ENCODE data around the gene PGM2L1.

PGM2L1 gene

GRCh38 chr11:74307434-74307833 lies 90.8 kb downstream of the PGM2L1 start:
- no peak for ATAC-seq
- Mint-ChIP-seq H3K9me3 (peaks cover 7% of the 10 kb centered on the region), H3K27me3 (peaks cover 79% of the 10 kb centered on the region), H3K4me1 (peaks cover 6% of the 10 kb centered on the region), H3K27ac (no peak overlapping the region), H3K36me3 (peaks cover 5% of the 10 kb centered on the region), H3K4me3 (no peak overlapping the region)

GRCh38 chr11:74306435-74307175 lies 91.6 kb downstream of the PGM2L1 start:
- H3K4me3 Mint-ChIP-seq: no peak overlapping the region
- peaks cover under 1% of the 10 kb centered on the region for H3K9me3 Mint-ChIP-seq
- peaks cover 74% of the 10 kb centered on the region for H3K27me3 Mint-ChIP-seq
- H3K36me3 Mint-ChIP-seq: peaks cover 1% of the 10 kb centered on the region
- ATAC-seq: no peak
- H3K4me1 Mint-ChIP-seq: peaks cover 3% of the 10 kb centered on the region
- no peak overlapping the region for H3K27ac Mint-ChIP-seq

- peaks cover 2% of the 10 kb centered on the region for H3K9me3 Mint-ChIP-seq
- ATAC-seq: no peak
- H3K27me3 Mint-ChIP-seq: peaks cover 61% of the 10 kb centered on the region
- no peak overlapping the region for H3K4me3 Mint-ChIP-seq
- peaks cover 3% of the 10 kb centered on the region for H3K36me3 Mint-ChIP-seq
- H3K4me1 Mint-ChIP-seq: no peaks in the 10 kb centered on the region
- H3K27ac Mint-ChIP-seq: no peak overlapping the region
Measured at GRCh38 chr11:74299015-74299414, 99.2 kb downstream of the PGM2L1 start.

- H3K9me3 Mint-ChIP-seq: peaks cover 3% of the 10 kb centered on the region
- peaks cover 62% of the 10 kb centered on the region for H3K27me3 Mint-ChIP-seq
- no peak overlapping the region for H3K27ac Mint-ChIP-seq
- H3K36me3 Mint-ChIP-seq: peaks cover 5% of the 10 kb centered on the region
- H3K4me3 Mint-ChIP-seq: no peak overlapping the region
- no peaks in the 10 kb centered on the region for H3K4me1 Mint-ChIP-seq
- no peak for ATAC-seq
Measured at GRCh38 chr11:74297484-74297883, 100.7 kb downstream of the PGM2L1 start.

- ATAC-seq: no peak
- peaks cover under 1% of the 10 kb centered on the region for H3K9me3 Mint-ChIP-seq
- peaks cover under 1% of the 10 kb centered on the region for H3K36me3 Mint-ChIP-seq
- no peak overlapping the region for H3K4me3 Mint-ChIP-seq
- H3K27ac Mint-ChIP-seq: no peak overlapping the region
- H3K27me3 Mint-ChIP-seq: peaks cover 21% of the 10 kb centered on the region
- no peaks in the 10 kb centered on the region for H3K4me1 Mint-ChIP-seq
Measured at GRCh38 chr11:74288911-74289310, 109.3 kb downstream of the PGM2L1 start.

GRCh38 chr11:74288161-74288560 lies 110.1 kb downstream of the PGM2L1 start:
- H3K4me1 Mint-ChIP-seq: no peaks in the 10 kb centered on the region
- no peaks in the 10 kb centered on the region for H3K9me3 Mint-ChIP-seq
- H3K36me3 Mint-ChIP-seq: no peaks in the 10 kb centered on the region
- peaks cover 14% of the 10 kb centered on the region for H3K27me3 Mint-ChIP-seq
- no peak overlapping the region for H3K4me3 Mint-ChIP-seq
- H3K27ac Mint-ChIP-seq: no peak overlapping the region
- no peak for ATAC-seq

GRCh38 chr11:74284466-74284865 lies 113.8 kb downstream of the PGM2L1 start:
- no peak for ATAC-seq
- no peaks in the 10 kb centered on the region for H3K4me1 Mint-ChIP-seq
- H3K9me3 Mint-ChIP-seq: no peaks in the 10 kb centered on the region
- no peaks in the 10 kb centered on the region for H3K36me3 Mint-ChIP-seq
- H3K4me3 Mint-ChIP-seq: no peak overlapping the region
- H3K27me3 Mint-ChIP-seq: no peaks in the 10 kb centered on the region
- no peak overlapping the region for H3K27ac Mint-ChIP-seq

GRCh38 chr11:74283580-74284180 lies 114.6 kb downstream of the PGM2L1 start:
- H3K27me3 Mint-ChIP-seq: no peaks in the 10 kb centered on the region
- no peaks in the 10 kb centered on the region for H3K36me3 Mint-ChIP-seq
- no peak overlapping the region for H3K27ac Mint-ChIP-seq
- no peaks in the 10 kb centered on the region for H3K9me3 Mint-ChIP-seq
- H3K4me1 Mint-ChIP-seq: no peaks in the 10 kb centered on the region
- no peak for ATAC-seq
- H3K4me3 Mint-ChIP-seq: no peak overlapping the region

GRCh38 chr11:74282914-74283371 lies 115.3 kb downstream of the PGM2L1 start:
- H3K9me3 Mint-ChIP-seq: no peaks in the 10 kb centered on the region
- no peak for ATAC-seq
- no peaks in the 10 kb centered on the region for H3K4me1 Mint-ChIP-seq
- H3K4me3 Mint-ChIP-seq: no peak overlapping the region
- H3K27ac Mint-ChIP-seq: no peak overlapping the region
- no peaks in the 10 kb centered on the region for H3K27me3 Mint-ChIP-seq
- H3K36me3 Mint-ChIP-seq: no peaks in the 10 kb centered on the region

- Mint-ChIP-seq H3K36me3 (no peaks in the 10 kb centered on the region), H3K27ac (no peak overlapping the region), H3K4me3 (no peak overlapping the region), H3K4me1 (no peaks in the 10 kb centered on the region), H3K9me3 (no peaks in the 10 kb centered on the region), H3K27me3 (no peaks in the 10 kb centered on the region)
- no peak for ATAC-seq
Measured at GRCh38 chr11:74282421-74282820, 115.8 kb downstream of the PGM2L1 start.

- H3K9me3 Mint-ChIP-seq: no peaks in the 10 kb centered on the region
- H3K4me3 Mint-ChIP-seq: no peak overlapping the region
- H3K27ac Mint-ChIP-seq: no peak overlapping the region
- ATAC-seq: no peak
- H3K27me3 Mint-ChIP-seq: peaks cover 4% of the 10 kb centered on the region
- no peaks in the 10 kb centered on the region for H3K4me1 Mint-ChIP-seq
- no peaks in the 10 kb centered on the region for H3K36me3 Mint-ChIP-seq
Measured at GRCh38 chr11:74280494-74280893, 117.7 kb downstream of the PGM2L1 start.

Measured in stimulated activated memory B cell treated with anti-CD40 and anti-IgM and Interleukin-4, amounts not matched to agents 10 μg/mL and 1 μg/mL and 100 μg/mL, for 72 hours (primary cell).